Astrocyte (in vitro differentiated cells and primary cell): Measurements from ENCODE around the gene MOGAT3. TPM values are rescaled to one million over a fixed set of nuclear protein-coding genes. Genes with fewer than 3 reads are reported as not detected.

ENCODE experiments used
- DNase-seq: peaks from one replicate; pipeline ENCODE4 v3.0.0-alpha.2; 2010; ENCODE audit warnings: low read depth
- FAIRE-seq: peaks from 2 replicates; lab custom pipeline; 2011; peaks lifted over from hg19 to GRCh38; lab: Jason Lieb, UNC
- H2AFZ ChIP-seq: 2 replicates; pipeline ENCODE4 v1.6.0; 2012; ENCODE audit warnings: low read depth, low read length, inconsistent platforms
- H3K27ac ChIP-seq: 2 replicates; pipeline ENCODE4 v1.5.1; 2011; ENCODE audit warnings: low read depth, low read length, inconsistent platforms
- H3K27me3 ChIP-seq: 2 replicates; pipeline ENCODE4 v1.6.0; 2011; ENCODE audit warnings: low read length, inconsistent platforms; ENCODE audit not compliant: insufficient read depth
- H3K36me3 ChIP-seq: 2 replicates; pipeline ENCODE4 v1.5.1; 2011; ENCODE audit warnings: low read length, inconsistent platforms; ENCODE audit not compliant: insufficient read depth
- H3K4me1 ChIP-seq: 2 replicates; pipeline ENCODE4 v1.5.1; 2011; ENCODE audit warnings: low read length, inconsistent platforms; ENCODE audit not compliant: insufficient read depth
- H3K4me2 ChIP-seq: 2 replicates; pipeline ENCODE4 v1.6.0; 2012; ENCODE audit warnings: low read length, inconsistent platforms
- H3K4me3 ChIP-seq: 2 replicates; pipeline ENCODE4 v1.5.1; 2011; ENCODE audit warnings: low read depth, mild to moderate bottlenecking, low read length, inconsistent platforms; ENCODE audit not compliant: insufficient read depth
- H3K79me2 ChIP-seq: 2 replicates; pipeline ENCODE4 v1.6.0; 2012; ENCODE audit warnings: mild to moderate bottlenecking, low read length, inconsistent platforms; ENCODE audit not compliant: insufficient read depth
- H3K9ac ChIP-seq: 2 replicates; pipeline ENCODE4 v1.6.0; 2012; ENCODE audit warnings: mild to moderate bottlenecking, low read length, inconsistent platforms
- H3K9me3 ChIP-seq: 2 replicates; pipeline ENCODE4 v1.5.1; 2012; ENCODE audit warnings: low read depth, mild to moderate bottlenecking, low read length, inconsistent platforms; ENCODE audit not compliant: insufficient read depth
- H4K20me1 ChIP-seq: 2 replicates; pipeline ENCODE4 v1.6.0; 2012; ENCODE audit warnings: low read length, inconsistent platforms; ENCODE audit not compliant: insufficient read depth
- H3K27ac Mint-ChIP-seq: one replicate; pipeline ENCODE4 v1.8.0; 2021; ENCODE audit warnings: mild to moderate bottlenecking, mixed read lengths; ENCODE audit not compliant: unreplicated experiment
- H3K27me3 Mint-ChIP-seq: one replicate; pipeline ENCODE4 v1.8.0; 2021; ENCODE audit warnings: low read depth, mixed read lengths; ENCODE audit not compliant: unreplicated experiment
- H3K36me3 Mint-ChIP-seq: one replicate; pipeline ENCODE4 v1.8.0; 2021; ENCODE audit warnings: low read depth, mixed read lengths; ENCODE audit not compliant: unreplicated experiment
- H3K4me1 Mint-ChIP-seq: one replicate; pipeline ENCODE4 v1.8.0; 2021; ENCODE audit warnings: low read depth, mixed read lengths; ENCODE audit not compliant: unreplicated experiment
- H3K4me3 Mint-ChIP-seq: one replicate; pipeline ENCODE4 v1.8.0; 2021; ENCODE audit warnings: mild to moderate bottlenecking, moderate library complexity, mixed read lengths; ENCODE audit not compliant: unreplicated experiment
- H3K9me3 Mint-ChIP-seq: one replicate; pipeline ENCODE4 v1.8.0; 2021; ENCODE audit warnings: mild to moderate bottlenecking, mixed read lengths; ENCODE audit not compliant: unreplicated experiment
- CTCF ChIP-seq: IDR thresholded peaks from 2 replicates; pipeline ENCODE4 v1.5.1; 2011; ENCODE audit warnings: low read depth, mild to moderate bottlenecking, inconsistent platforms, low read length, moderate library complexity; ENCODE audit not compliant: insufficient read depth
- EZH2 ChIP-seq: IDR thresholded peaks from 2 replicates; pipeline ENCODE4 v1.6.1; 2012; ENCODE audit warnings: mild to moderate bottlenecking, low read length, inconsistent platforms; ENCODE audit not compliant: insufficient read depth
- total RNA-seq: library from RNA; stranded (reverse); gene quantifications from 2 replicates; pipeline ENCODE4 v1.2.1, GENCODE V29; 2021

The MOGAT3 gene
- total RNA-seq, 1 donor from 2014 or later, result not detected

GRCh38 chr7:101155303-101155702 is 45.5 kb downstream of the MOGAT3 start:
- peak overlapping the region; percentile 86 for H3K9ac ChIP-seq
- H3K27me3 ChIP-seq, result no peaks in the 10 kb centered on the region
- Mint-ChIP-seq H3K4me3 (peak overlapping the region; percentile 87), H3K27me3 (no peaks in the 10 kb centered on the region), H3K27ac (peak overlapping the region; percentile 60), H3K36me3 (peaks cover 6% of the 10 kb centered on the region), H3K4me1 (peaks cover 22% of the 10 kb centered on the region), H3K9me3 (peaks cover 2% of the 10 kb centered on the region)
- H3K36me3 ChIP-seq, result peaks cover 7% of the 10 kb centered on the region
- peak overlapping the region; percentile 73 for H3K4me3 ChIP-seq
- DNase-seq (no peak), FAIRE-seq (no peak)
- peaks cover 32% of the 10 kb centered on the region for H4K20me1 ChIP-seq
- H3K27ac ChIP-seq, result no peak overlapping the region
- no peaks in the 10 kb centered on the region for H3K9me3 ChIP-seq
- peaks cover 23% of the 10 kb centered on the region for H3K79me2 ChIP-seq
- H3K4me2 ChIP-seq, result peak overlapping the region; percentile 96
- TF ChIP-seq CTCF (no peak), EZH2 (no peak)
- peaks cover 18% of the 10 kb centered on the region for H3K4me1 ChIP-seq
- H2AFZ ChIP-seq, result peak overlapping the region; percentile 52

- TF ChIP-seq EZH2, result no peak
- no peak for TF ChIP-seq CTCF
- Histone ChIP-seq H3K4me1 (peaks cover 13% of the 10 kb centered on the region), H3K79me2 (peaks cover 23% of the 10 kb centered on the region), H3K4me2 (peak overlapping the region; percentile 96), H3K4me3 (peak overlapping the region; percentile 73), H4K20me1 (peaks cover 26% of the 10 kb centered on the region), H3K9ac (peak overlapping the region; percentile 86), H3K36me3 (peaks cover 7% of the 10 kb centered on the region), H3K27ac (no peak overlapping the region), H3K27me3 (no peaks in the 10 kb centered on the region), H3K9me3 (no peaks in the 10 kb centered on the region), H2AFZ (peak overlapping the region; percentile 52)
- Mint-ChIP-seq H3K27ac (peak overlapping the region; percentile 60), H3K27me3 (no peaks in the 10 kb centered on the region), H3K36me3 (peaks cover 6% of the 10 kb centered on the region), H3K4me1 (peaks cover 16% of the 10 kb centered on the region), H3K9me3 (peaks cover 2% of the 10 kb centered on the region), H3K4me3 (peak overlapping the region; percentile 87)
- DNase-seq, result no peak
- no peak for FAIRE-seq
Measured at GRCh38 chr7:101154693-101155102, 46.1 kb downstream of the MOGAT3 start.

GRCh38 chr7:101153969-101154692 is 46.7 kb downstream of the MOGAT3 start, which contains the start of gene AP1S1:
Gene AP1S1, plus strand, starts transcription at chr7:101154476. Its CDS starts 39 bp downstream, at chr7:101154515.
- H3K27ac Mint-ChIP-seq, result peak within 1 kb of the TSS; percentile 60

More at GRCh38 chr7:101153969-101154692, 46.7 kb downstream of the MOGAT3 start, which contains the start of gene AP1S1:
- FAIRE-seq (no peak), DNase-seq (peak; percentile 94)
- no peak within 1 kb of the TSS for H3K27ac ChIP-seq
- Mint-ChIP-seq H3K9me3 (peaks cover 2% of the 10 kb centered on the region), H3K4me3 (peak within 1 kb of the TSS; percentile 87), H3K27me3 (no peaks in the 10 kb centered on the region), H3K36me3 (peaks cover 4% of the 10 kb centered on the region), H3K4me1 (peaks cover 11% of the 10 kb centered on the region)
- peaks cover 23% of the 10 kb centered on the region for H3K79me2 ChIP-seq
- peaks cover 12% of the 10 kb centered on the region for H3K4me1 ChIP-seq
- H3K27me3 ChIP-seq, result no peaks in the 10 kb centered on the region
- H3K4me3 ChIP-seq, result peak within 1 kb of the TSS; percentile 73
- H4K20me1 ChIP-seq, result peaks cover 21% of the 10 kb centered on the region
- TF ChIP-seq CTCF, result no peak
- no peak for TF ChIP-seq EZH2
- H3K9me3 ChIP-seq, result no peaks in the 10 kb centered on the region
- peak within 1 kb of the TSS; percentile 52 for H2AFZ ChIP-seq
- H3K9ac ChIP-seq, result peak within 1 kb of the TSS; percentile 86
- peak within 1 kb of the TSS; percentile 96 for H3K4me2 ChIP-seq
- peaks cover 7% of the 10 kb centered on the region for H3K36me3 ChIP-seq
